Midbrain (tissue), 1 donor: Measurements from ENCODE around the gene LMNTD1.
"Not testable (repeated sequence)": the region's sequence is repeated elsewhere in the genome, so short reads cannot be mapped to it uniquely, and the experiment has no call there.

Experiments used
- DNase-seq: peaks from one replicate; lab custom pipeline; 2025; lab: John Stamatoyannopoulos, UW

LMNTD1 gene

DNA sequence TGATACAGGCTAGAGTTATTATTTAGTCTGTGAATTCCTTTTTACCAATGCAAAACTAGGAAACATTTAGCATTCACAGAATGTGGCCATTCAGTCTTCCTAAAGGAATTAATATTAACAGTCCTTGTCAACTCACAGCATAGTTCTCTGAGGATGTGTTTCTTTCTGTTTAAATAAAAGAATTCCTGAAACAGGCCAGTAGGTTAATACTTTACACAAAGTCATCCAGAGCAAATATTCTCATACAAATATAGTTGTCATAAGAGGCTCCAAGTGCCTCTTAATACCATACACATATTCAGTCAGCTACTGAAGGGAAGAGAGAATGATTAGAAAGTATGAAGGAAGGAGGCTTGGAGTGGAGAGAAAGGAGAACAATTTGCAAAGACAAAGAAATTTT lies 120.1 kb downstream of the LMNTD1 start:
- DNase-seq: no peak

DNA sequence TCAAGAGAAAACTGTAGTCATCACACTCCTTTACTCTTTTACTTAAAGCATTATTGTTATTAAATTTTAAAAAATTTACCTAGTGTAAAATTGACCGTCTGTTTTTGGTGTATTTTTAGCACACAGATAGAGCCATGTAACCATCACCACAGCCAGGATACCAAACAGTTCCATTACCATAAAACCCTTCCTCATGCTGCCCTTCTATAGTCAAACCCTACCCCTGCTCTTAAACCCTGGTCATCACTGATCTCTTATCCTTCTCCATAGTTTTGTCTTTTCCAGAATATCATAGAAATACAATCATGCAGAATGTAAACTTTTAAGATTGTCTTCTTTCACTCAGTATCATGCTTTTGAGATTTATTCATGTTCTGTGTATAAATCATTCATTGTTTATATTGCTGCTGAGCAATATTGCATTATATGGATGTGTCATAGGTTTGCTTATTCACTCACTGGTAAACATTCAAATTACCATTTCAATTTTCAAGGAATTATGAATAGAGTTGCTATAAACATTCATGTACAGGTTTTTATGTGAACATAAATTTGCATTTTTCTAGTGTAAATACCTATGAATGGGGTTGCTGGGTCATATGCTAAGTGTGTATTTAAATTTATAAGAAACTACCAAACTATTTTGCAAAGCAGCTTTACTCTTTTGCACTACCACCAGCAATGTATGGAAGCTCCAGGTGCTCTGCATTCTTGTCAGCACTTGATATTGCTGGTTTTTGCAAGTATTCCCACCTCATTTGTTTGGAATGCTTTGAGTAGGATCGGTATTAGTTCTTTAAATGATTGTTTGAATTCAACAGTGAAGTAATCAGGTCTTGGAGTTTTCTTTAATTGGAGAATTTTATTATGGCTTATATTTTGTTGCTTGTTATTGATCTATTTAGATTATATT lies 125.5 kb downstream of the LMNTD1 start:
- DNase-seq: no peak

DNA sequence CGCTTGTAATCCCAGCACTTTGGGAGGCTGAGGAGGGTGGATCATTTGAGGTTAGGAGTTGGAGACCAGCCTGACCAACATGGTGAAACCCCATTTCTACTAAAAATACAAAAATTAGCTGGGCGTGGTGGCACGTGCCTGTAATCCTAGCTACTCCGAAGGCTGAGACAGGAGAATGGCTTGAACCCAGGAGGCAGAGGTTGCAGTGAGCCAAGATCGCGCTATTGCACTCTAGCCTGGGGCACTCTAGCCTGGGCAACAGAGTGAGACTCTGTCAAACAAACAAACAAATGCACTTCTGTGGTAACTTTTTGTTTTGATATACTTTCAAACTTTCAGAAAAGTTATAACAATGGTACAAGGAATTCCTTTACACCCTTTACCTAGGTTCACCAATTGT lies 126.3 kb downstream of the LMNTD1 start:
- not testable (repeated sequence) for DNase-seq
